GM23338 (cell line): ENCODE data around the gene ZFAND6. TPM values are rescaled to one million over a fixed set of nuclear protein-coding genes. Genes with fewer than 3 reads are reported as not detected.

Experiments used
- ATAC-seq: fragments of 200-7000 bp; cut with Tn5 transposase; 3 replicates; pipeline ENCODE4 v1.9.1; 2020
- DNase-seq: peaks from one replicate; pipeline ENCODE4 v3.0.0-alpha.2; 2015; ENCODE audit warnings: low spot score
- H2AFZ ChIP-seq: fragments of 200-600 bp; sonication (generic); 2 replicates; pipeline ENCODE4 v1.8.0; 2016; ENCODE audit warnings: antibody characterized with exemption, mild to moderate bottlenecking, moderate library complexity
- H3F3A ChIP-seq: fragments of 200-600 bp; sonication (generic); replicated peaks from 2 replicates; pipeline ENCODE4 v1.8.0; 2017; ENCODE audit warnings: antibody characterized with exemption, mixed run types, low read depth
- H3K27ac ChIP-seq: fragments of 200-600 bp; sonication (generic); 2 replicates; pipeline ENCODE4 v1.6.1; 2016; ENCODE audit warnings: low read depth
- H3K27me3 ChIP-seq: fragments of 200-600 bp; sonication (generic); 2 replicates; pipeline ENCODE4 v1.8.0; 2016; ENCODE audit warnings: mild to moderate bottlenecking, mixed run types, moderate library complexity; ENCODE audit not compliant: insufficient read depth
- H3K36me3 ChIP-seq: fragments of 200-600 bp; sonication (generic); 2 replicates; pipeline ENCODE4 v1.8.0; 2016; ENCODE audit warnings: mild to moderate bottlenecking; ENCODE audit not compliant: insufficient read depth
- H3K4me1 ChIP-seq: fragments of 200-600 bp; sonication (generic); 2 replicates; pipeline ENCODE4 v1.8.0; 2016; ENCODE audit warnings: mild to moderate bottlenecking, moderate library complexity; ENCODE audit not compliant: insufficient read depth
- H3K4me2 ChIP-seq: fragments of 200-600 bp; sonication (generic); 2 replicates; pipeline ENCODE4 v1.7.1; 2017; ENCODE audit warnings: mixed run types
- H3K4me3 ChIP-seq: fragments of 200-600 bp; sonication (generic); 2 replicates; pipeline ENCODE4 v1.6.1; 2016; ENCODE audit warnings: mixed run types
- H3K79me2 ChIP-seq: fragments of 200-600 bp; sonication (generic); replicated peaks from 2 replicates; pipeline ENCODE4 v1.8.0; 2017; ENCODE audit warnings: mild to moderate bottlenecking; ENCODE audit not compliant: insufficient read depth
- H3K9me2 ChIP-seq: fragments of 200-600 bp; sonication (generic); 2 replicates; pipeline ENCODE4 v1.8.0; 2017; ENCODE audit not compliant: insufficient read depth
- H4K20me1 ChIP-seq: fragments of 200-600 bp; sonication (generic); replicated peaks from 2 replicates; pipeline ENCODE4 v1.8.0; 2017; ENCODE audit warnings: mild to moderate bottlenecking; ENCODE audit not compliant: insufficient read depth
- H3K27ac Mint-ChIP-seq: 2 replicates; pipeline ENCODE4 v1.8.0; 2020; ENCODE audit warnings: inconsistent platforms, mild to moderate bottlenecking, moderate library complexity, mixed read lengths
- H3K27me3 Mint-ChIP-seq: 3 replicates; pipeline ENCODE4 v1.8.0; 2022; ENCODE audit warnings: low read depth, mild to moderate bottlenecking, moderate library complexity, mixed read lengths, inconsistent platforms; ENCODE audit not compliant: insufficient read depth, poor library complexity
- H3K36me3 Mint-ChIP-seq: 3 replicates; pipeline ENCODE4 v1.8.0; 2021; ENCODE audit warnings: low read depth, mild to moderate bottlenecking, inconsistent platforms, moderate library complexity, mixed read lengths
- H3K4me1 Mint-ChIP-seq: 3 replicates; pipeline ENCODE4 v1.8.0; 2020; ENCODE audit warnings: mild to moderate bottlenecking, inconsistent platforms, mixed read lengths
- H3K4me3 Mint-ChIP-seq: 3 replicates; pipeline ENCODE4 v1.8.0; 2021; ENCODE audit warnings: moderate library complexity, mild to moderate bottlenecking, inconsistent platforms, mixed read lengths
- H3K9me3 Mint-ChIP-seq: 3 replicates; pipeline ENCODE4 v1.8.0; 2020; ENCODE audit warnings: moderate library complexity, mild to moderate bottlenecking, inconsistent platforms, mixed read lengths
- CREB1 ChIP-seq: fragments of 250-450 bp; sonication (Bioruptor Pico); IDR thresholded peaks from 2 replicates; pipeline ENCODE4 v1.5.0; 2020; ENCODE audit warnings: low read depth, mild to moderate bottlenecking, moderate library complexity
- ETS1 ChIP-seq: IDR thresholded peaks from 2 replicates; pipeline ENCODE4 v1.6.1; 2016; ENCODE audit warnings: antibody characterized with exemption
- EZH2 ChIP-seq: fragments of 200-600 bp; sonication (generic); IDR thresholded peaks from one replicate; pipeline ENCODE4 v1.8.0; 2017; ENCODE audit warnings: antibody characterized with exemption, mild to moderate bottlenecking, low read depth; ENCODE audit not compliant: unreplicated experiment
- EZH2phosphoT487 ChIP-seq: fragments of 200-600 bp; sonication (generic); IDR thresholded peaks from one replicate; pipeline ENCODE4 v1.8.1; 2018; ENCODE audit warnings: antibody characterized with exemption; ENCODE audit not compliant: unreplicated experiment
- JUNB ChIP-seq: IDR thresholded peaks from one replicate; pipeline ENCODE4 v1.6.1; 2016; ENCODE audit warnings: antibody characterized with exemption; ENCODE audit not compliant: unreplicated experiment
- NANOG ChIP-seq: IDR thresholded peaks from 2 replicates; pipeline ENCODE4 v1.6.1; 2016; ENCODE audit warnings: antibody characterized with exemption, borderline replicate concordance
- POLR2AphosphoS5 ChIP-seq: IDR thresholded peaks from 2 replicates; pipeline ENCODE4 v1.6.1; 2016; ENCODE audit warnings: antibody characterized with exemption, low read depth
- ZNF462 ChIP-seq: fragments of 250-450 bp; sonication (Bioruptor Pico); IDR thresholded peaks from 2 replicates; pipeline ENCODE4 v1.5.0; 2020; ENCODE audit warnings: mild to moderate bottlenecking, moderate library complexity
- polyA plus RNA-seq: library from polyadenylated mRNA; unstranded; fragments of >200 nt; fragmentation: Nextera tagmentation; extraction: Ambion mirVana; gene quantifications from 2 replicates; pipeline ENCODE4 v1.2.1, GENCODE V29; 2016
- total RNA-seq: library from RNA; depleted of rRNA; stranded (reverse); fragments of >200 nt; shearing (Covaris generic); gene quantifications from 2 replicates; pipeline ENCODE4 v1.2.3, GENCODE V29; 2014
- TF ChIP-seq, protein P1 (sequence below), 2 experiments: fragments of 200-600 bp in 1 of 2; sonication (generic) in 1 of 2; conservative IDR thresholded peaks; 2 replicates each; pipeline versions ENCODE4 v1.5.1 to v1.6.1; 2016 to 2017; ENCODE audit warnings: antibody characterized with exemption in 2 of 2, low read depth in 2 of 2, mild to moderate bottlenecking in 2 of 2, moderate library complexity in 1 of 2

ZFAND6 gene
- total and polyA plus RNA-seq, 2 experiments from 2014 or later: 205 to 292 TPM

GRCh38 chr15:80076321-80077318, 17.1 kb downstream of the ZFAND6 start:
- Histone ChIP-seq H3K27me3 (no peaks in the 10 kb centered on the region), H3K27ac (peak overlapping the region; percentile 17; the same call in 1 of the 2 replicates), H3K4me3 (0 out of 2 replicates have a peak overlapping the region, but pooled peaks have one; percentile 12), H2AFZ (no peak overlapping the region), H3K4me2 (peak overlapping the region; percentile 55), H3K36me3 (no peaks in the 10 kb centered on the region), H3K4me1 (peaks cover 49% of the 10 kb centered on the region), H3K9me2 (no peaks in the 10 kb centered on the region), H3K79me2 (peaks cover 98% of the 10 kb centered on the region), H3F3A (no peaks in the 10 kb centered on the region), H4K20me1 (peaks cover 39% of the 10 kb centered on the region)
- Mint-ChIP-seq H3K27me3 (peaks cover 2% of the 10 kb centered on the region), H3K27ac (peak overlapping the region; percentile 3; the same call in 1 of the 2 replicates), H3K9me3 (no peaks in the 10 kb centered on the region), H3K36me3 (peaks cover 4% of the 10 kb centered on the region; the same call in 1 of the 3 replicates), H3K4me1 (peaks cover 48% of the 10 kb centered on the region), H3K4me3 (no peak overlapping the region)
- no peak for DNase-seq
- no peak for ATAC-seq
- TF ChIP-seq POLR2AphosphoS5 (no peak), JUNB (no peak), CREB1 (CRISPR knock-in tag) (no peak), ETS1 (no peak), ZNF462 (CRISPR knock-in tag) (no peak), EZH2 (no peak), EZH2phosphoT487 (no peak), NANOG (no peak)
- TF ChIP-seq, protein P1, sequence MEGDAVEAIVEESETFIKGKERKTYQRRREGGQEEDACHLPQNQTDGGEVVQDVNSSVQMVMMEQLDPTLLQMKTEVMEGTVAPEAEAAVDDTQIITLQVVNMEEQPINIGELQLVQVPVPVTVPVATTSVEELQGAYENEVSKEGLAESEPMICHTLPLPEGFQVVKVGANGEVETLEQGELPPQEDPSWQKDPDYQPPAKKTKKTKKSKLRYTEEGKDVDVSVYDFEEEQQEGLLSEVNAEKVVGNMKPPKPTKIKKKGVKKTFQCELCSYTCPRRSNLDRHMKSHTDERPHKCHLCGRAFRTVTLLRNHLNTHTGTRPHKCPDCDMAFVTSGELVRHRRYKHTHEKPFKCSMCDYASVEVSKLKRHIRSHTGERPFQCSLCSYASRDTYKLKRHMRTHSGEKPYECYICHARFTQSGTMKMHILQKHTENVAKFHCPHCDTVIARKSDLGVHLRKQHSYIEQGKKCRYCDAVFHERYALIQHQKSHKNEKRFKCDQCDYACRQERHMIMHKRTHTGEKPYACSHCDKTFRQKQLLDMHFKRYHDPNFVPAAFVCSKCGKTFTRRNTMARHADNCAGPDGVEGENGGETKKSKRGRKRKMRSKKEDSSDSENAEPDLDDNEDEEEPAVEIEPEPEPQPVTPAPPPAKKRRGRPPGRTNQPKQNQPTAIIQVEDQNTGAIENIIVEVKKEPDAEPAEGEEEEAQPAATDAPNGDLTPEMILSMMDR (conservative IDR thresholded peaks at IDR 0.05; ENCODE audit: low read depth in 2 of 2): no peak
